Measurements from ENCODE around the gene RARRES1. TPM values are rescaled to one million over a fixed set of nuclear protein-coding genes. Genes with fewer than 3 reads are reported as not detected.
A peak's percentile ranks its signal among the peaks of the same experiment; 100 is the strongest.

The RARRES1 gene
- total RNA-seq, 1 experiment from 2014 or later: 0.73 TPM

DNA sequence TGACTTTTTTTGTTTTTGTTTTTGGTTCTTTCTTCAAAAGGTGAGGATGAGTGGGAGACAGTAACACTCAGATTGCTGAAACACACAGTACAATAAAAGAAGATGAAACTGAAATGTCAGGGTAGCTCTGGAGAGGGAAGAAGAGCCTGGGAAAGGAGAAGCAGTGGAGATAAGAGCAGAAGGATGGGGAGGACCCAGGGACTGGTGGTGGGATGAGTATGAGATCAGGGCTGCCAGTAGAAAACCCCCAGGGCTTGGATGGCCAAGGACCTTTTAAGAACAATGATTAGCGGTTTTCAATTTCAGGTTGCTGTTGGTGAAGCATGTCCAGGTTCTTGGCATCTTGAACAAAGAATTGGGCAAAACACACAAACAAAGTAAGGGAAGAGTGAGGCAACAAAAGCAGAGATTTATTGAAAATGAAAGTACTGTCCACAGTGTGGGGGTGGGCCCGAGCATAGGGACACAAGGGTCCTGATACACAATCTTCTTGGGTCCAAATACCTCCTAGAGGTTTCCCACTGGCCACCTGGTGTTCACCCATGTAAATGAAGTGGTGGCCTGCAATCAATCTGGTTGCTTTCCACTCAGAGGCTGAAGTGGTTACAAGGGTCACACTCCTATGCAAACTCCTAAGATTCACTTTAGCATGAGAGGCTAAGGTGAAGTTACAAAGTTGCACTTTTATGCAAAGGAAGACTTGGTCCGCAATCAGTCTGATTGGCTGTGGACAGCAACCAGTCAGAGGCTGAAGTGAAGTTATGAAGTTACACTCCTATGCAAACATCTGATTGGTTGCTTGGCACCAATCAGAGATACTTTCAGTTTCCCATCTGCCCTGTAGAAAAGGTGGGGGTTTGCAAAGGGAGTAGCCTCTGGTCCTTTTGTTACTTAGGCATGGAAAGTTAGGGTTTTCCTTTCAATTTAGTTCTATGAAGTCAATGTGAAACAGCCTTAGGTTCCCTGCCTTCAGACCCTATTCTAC lies 43.5 kb upstream of the RARRES1 start:
- H3K4me3 ChIP-seq (ENCODE audit: low read length): no peak overlapping the region
- H3K36me3 ChIP-seq (ENCODE audit: low read depth, low read length): no peaks in the 10 kb centered on the region
- H3K9me2 ChIP-seq (replicated peaks; ENCODE audit: low read length): no peaks in the 10 kb centered on the region
- intact Hi-C loops (cut with micrococcal nuclease): no loop called here
- TF ChIP-seq, protein P1, sequence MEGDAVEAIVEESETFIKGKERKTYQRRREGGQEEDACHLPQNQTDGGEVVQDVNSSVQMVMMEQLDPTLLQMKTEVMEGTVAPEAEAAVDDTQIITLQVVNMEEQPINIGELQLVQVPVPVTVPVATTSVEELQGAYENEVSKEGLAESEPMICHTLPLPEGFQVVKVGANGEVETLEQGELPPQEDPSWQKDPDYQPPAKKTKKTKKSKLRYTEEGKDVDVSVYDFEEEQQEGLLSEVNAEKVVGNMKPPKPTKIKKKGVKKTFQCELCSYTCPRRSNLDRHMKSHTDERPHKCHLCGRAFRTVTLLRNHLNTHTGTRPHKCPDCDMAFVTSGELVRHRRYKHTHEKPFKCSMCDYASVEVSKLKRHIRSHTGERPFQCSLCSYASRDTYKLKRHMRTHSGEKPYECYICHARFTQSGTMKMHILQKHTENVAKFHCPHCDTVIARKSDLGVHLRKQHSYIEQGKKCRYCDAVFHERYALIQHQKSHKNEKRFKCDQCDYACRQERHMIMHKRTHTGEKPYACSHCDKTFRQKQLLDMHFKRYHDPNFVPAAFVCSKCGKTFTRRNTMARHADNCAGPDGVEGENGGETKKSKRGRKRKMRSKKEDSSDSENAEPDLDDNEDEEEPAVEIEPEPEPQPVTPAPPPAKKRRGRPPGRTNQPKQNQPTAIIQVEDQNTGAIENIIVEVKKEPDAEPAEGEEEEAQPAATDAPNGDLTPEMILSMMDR (conservative IDR thresholded peaks at IDR 0.05; ENCODE audit: low read depth, low read length): no peak
- TF ChIP-seq EZH2 (IDR thresholded peaks at IDR 0.05; ENCODE audit: low read length, unreplicated experiment) (no peak), EZH2phosphoT487 (IDR thresholded peaks at IDR 0.05; ENCODE audit: borderline replicate concordance, low read length) (no peak)
- CTCF ChIA-PET: no interaction called here
- peak overlapping the region; percentile 100 for H3K27ac ChIP-seq (ENCODE audit: low read length)
- H2AFZ ChIP-seq (ENCODE audit: low read length): no peak overlapping the region
- no peaks in the 10 kb centered on the region for H3F3A ChIP-seq (ENCODE audit: low read length, unreplicated experiment)
- H4K20me1 ChIP-seq (ENCODE audit: low read length): no peaks in the 10 kb centered on the region
- ATAC-seq (no peak), DNase-seq (no peak)
- no TSS peak for BruUV-seq (replicated peaks)
- H3K9me3 ChIP-seq (ENCODE audit: low read length): no peaks in the 10 kb centered on the region
- peaks cover 40% of the 10 kb centered on the region for H3K4me1 ChIP-seq (ENCODE audit: insufficient read depth, low read length)
- H3K79me2 ChIP-seq (ENCODE audit: low read length): no peaks in the 10 kb centered on the region
- no peaks in the 10 kb centered on the region for H3K27me3 ChIP-seq (ENCODE audit: low read length)
- H3K4me2 ChIP-seq (ENCODE audit: low read length): no peak overlapping the region
- peak overlapping the region; percentile 96 for H3K9ac ChIP-seq (ENCODE audit: low read length)
- POLR2A ChIA-PET (ENCODE audit: unreplicated experiment): no interaction called here

DNA sequence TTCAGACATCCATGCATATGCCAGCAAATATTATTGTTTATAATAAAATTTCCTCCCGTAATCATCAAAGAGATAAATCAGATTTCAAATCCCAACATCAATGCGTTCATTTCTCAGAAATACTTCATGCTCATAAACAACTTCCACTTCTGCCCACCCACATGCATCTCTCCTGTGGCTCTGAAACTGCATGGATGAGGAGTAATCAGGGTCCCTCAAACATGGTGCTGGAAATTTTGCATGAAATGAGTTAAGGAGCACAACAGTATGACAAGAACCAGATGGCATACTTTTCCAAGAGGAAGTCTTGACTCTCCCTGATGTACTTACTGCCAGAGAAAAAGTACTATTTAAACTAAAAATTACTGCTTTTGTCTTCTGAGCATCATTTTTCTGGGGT lies 42.7 kb upstream of the RARRES1 start:
- peak overlapping the region; percentile 96 for H3K9ac ChIP-seq (ENCODE audit: low read length)
- no peak overlapping the region for H3K4me3 ChIP-seq (ENCODE audit: low read length)
- 0 out of 2 replicates have a peak overlapping the region, but pooled peaks have one; percentile 1 for H3K4me2 ChIP-seq (ENCODE audit: low read length)
- POLR2A ChIA-PET (ENCODE audit: unreplicated experiment): no interaction called here
- peaks cover 48% of the 10 kb centered on the region for H3K4me1 ChIP-seq (ENCODE audit: insufficient read depth, low read length)
- ATAC-seq (no peak), DNase-seq (no peak)
- H3K27me3 ChIP-seq (ENCODE audit: low read length): no peaks in the 10 kb centered on the region
- TF ChIP-seq, protein P1 (conservative IDR thresholded peaks at IDR 0.05; ENCODE audit: low read depth, low read length): no peak
- TF ChIP-seq EZH2 (IDR thresholded peaks at IDR 0.05; ENCODE audit: low read length, unreplicated experiment) (no peak), EZH2phosphoT487 (IDR thresholded peaks at IDR 0.05; ENCODE audit: borderline replicate concordance, low read length) (no peak)
- no peaks in the 10 kb centered on the region for H3K9me2 ChIP-seq (replicated peaks; ENCODE audit: low read length)
- intact Hi-C loops (cut with micrococcal nuclease): no loop called here
- H3F3A ChIP-seq (ENCODE audit: low read length, unreplicated experiment): peaks cover 1% of the 10 kb centered on the region
- H2AFZ ChIP-seq (ENCODE audit: low read length): no peak overlapping the region
- no TSS peak for BruUV-seq (replicated peaks)
- no peaks in the 10 kb centered on the region for H3K9me3 ChIP-seq (ENCODE audit: low read length)
- H3K79me2 ChIP-seq (ENCODE audit: low read length): no peaks in the 10 kb centered on the region
- no peaks in the 10 kb centered on the region for H4K20me1 ChIP-seq (ENCODE audit: low read length)
- CTCF ChIA-PET: no interaction called here
- peak overlapping the region; percentile 100 for H3K27ac ChIP-seq (ENCODE audit: low read length)
- no peaks in the 10 kb centered on the region for H3K36me3 ChIP-seq (ENCODE audit: low read depth, low read length)

Measured in PC-3 (cell line).